ENCODE results near the gene BDH2.

Gene BDH2

DNA sequence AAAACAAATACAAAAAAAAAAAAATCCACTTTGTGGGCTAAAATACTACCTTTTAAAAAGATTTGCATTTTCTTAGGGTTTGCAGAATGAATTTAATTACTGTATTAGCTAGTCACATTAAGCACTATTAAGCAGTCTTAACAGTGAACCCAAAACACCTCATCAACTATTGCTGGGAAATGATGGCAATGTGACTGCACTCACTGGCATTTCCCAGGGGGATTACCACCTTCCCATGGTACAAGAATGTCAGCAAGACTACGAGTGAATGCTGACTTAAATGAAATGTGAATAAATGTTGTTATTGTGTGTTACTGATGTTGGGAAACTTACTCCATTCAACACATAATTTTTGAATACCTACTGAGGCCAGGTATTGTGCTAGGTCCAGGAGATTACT is 13.1 kb downstream of the BDH2 start:
- TF ChIP-seq CREB5 (CRISPR knock-in tag; IDR thresholded peaks at IDR 0.05; ENCODE audit: low read depth) (no peak), OSR1 (CRISPR knock-in tag; IDR thresholded peaks at IDR 0.05) (no peak), SNAI2 (CRISPR knock-in tag; IDR thresholded peaks at IDR 0.05) (no peak), TCF4 (CRISPR knock-in tag; IDR thresholded peaks at IDR 0.05; ENCODE audit: borderline replicate concordance) (no peak), ZNF70 (CRISPR knock-in tag; IDR thresholded peaks at IDR 0.05) (no peak), CSDC2 (CRISPR knock-in tag; IDR thresholded peaks at IDR 0.05) (no peak), RARB (CRISPR knock-in tag; IDR thresholded peaks at IDR 0.05) (no peak), ISL1 (CRISPR knock-in tag; IDR thresholded peaks at IDR 0.05) (no peak)
- TF ChIP-seq, protein P1, sequence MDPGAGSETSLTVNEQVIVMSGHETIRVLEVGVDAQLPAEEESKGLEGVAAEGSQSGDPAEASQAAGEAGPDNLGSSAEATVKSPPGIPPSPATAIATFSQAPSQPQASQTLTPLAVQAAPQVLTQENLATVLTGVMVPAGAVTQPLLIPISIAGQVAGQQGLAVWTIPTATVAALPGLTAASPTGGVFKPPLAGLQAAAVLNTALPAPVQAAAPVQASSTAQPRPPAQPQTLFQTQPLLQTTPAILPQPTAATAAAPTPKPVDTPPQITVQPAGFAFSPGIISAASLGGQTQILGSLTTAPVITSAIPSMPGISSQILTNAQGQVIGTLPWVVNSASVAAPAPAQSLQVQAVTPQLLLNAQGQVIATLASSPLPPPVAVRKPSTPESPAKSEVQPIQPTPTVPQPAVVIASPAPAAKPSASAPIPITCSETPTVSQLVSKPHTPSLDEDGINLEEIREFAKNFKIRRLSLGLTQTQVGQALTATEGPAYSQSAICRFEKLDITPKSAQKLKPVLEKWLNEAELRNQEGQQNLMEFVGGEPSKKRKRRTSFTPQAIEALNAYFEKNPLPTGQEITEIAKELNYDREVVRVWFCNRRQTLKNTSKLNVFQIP (CRISPR knock-in tag; IDR thresholded peaks at IDR 0.05; ENCODE audit: borderline replicate concordance, low read depth) = no peak
- ATAC-seq = no peak

DNA sequence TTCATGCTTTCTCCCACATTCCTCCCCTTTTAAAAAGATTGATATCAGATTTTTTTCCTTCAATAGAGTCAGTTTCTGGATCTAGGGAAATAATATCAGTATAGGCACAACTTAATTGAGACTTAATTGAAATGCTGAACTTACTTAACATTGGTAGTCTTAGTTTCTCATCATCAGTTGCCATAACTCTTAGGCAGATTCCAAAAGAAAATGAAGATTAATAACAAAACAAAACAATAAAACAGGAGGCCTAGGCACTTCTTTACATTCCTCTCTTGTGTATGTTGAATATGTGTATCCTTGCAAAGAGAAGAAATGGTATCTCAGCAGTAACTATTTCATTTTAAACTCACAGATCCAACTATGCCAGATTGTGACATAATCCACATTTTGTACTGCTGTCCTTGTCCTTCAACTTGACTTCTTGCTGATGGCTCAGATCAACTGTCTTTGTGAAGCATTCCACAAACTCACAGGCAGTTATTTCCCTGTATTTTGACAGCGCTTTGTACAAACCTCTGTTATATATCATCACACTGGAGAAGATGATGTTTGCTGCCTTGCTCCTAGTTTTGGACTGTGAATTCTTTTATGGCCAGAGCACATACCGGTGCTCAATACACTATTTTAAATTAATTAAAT is 14.0 kb downstream of the BDH2 start:
- no peak for ATAC-seq
- TF ChIP-seq TCF4 (CRISPR knock-in tag; IDR thresholded peaks at IDR 0.05; ENCODE audit: borderline replicate concordance) = no peak
- no peak for TF ChIP-seq CSDC2 (CRISPR knock-in tag; IDR thresholded peaks at IDR 0.05)
- no peak for TF ChIP-seq TOX (CRISPR knock-in tag; IDR thresholded peaks at IDR 0.05; ENCODE audit: borderline replicate concordance)

DNA sequence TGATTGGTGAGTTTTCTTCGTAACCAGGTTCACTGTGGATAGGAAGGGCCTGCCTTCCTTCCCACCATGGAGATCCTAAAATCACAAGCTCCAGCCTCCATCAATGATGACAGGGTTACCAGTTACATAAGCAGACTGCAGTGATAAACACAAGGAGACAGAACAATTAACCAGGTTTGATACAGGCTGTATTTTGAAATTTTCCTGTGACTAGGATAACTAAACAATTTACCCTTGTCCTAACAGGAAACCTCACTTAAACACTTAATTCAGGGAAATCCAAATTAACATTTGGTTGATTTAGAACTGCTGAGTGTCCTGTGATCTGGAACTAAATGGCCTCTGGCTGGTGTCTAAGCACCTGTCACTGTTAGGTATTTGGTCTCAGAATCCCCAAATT is 20.0 kb downstream of the BDH2 start:
- no peak for ATAC-seq
- TF ChIP-seq ZC3H10 (CRISPR knock-in tag; IDR thresholded peaks at IDR 0.05) (no peak), ZNF70 (CRISPR knock-in tag; IDR thresholded peaks at IDR 0.05) (no peak), ZNF8 (CRISPR knock-in tag; IDR thresholded peaks at IDR 0.05) (no peak), ISL1 (CRISPR knock-in tag; IDR thresholded peaks at IDR 0.05) (no peak), TOX (CRISPR knock-in tag; IDR thresholded peaks at IDR 0.05; ENCODE audit: borderline replicate concordance) (no peak), TCF4 (CRISPR knock-in tag; IDR thresholded peaks at IDR 0.05; ENCODE audit: borderline replicate concordance) (no peak), ESRRG (CRISPR knock-in tag; IDR thresholded peaks at IDR 0.05) (no peak), ZFP30 (CRISPR knock-in tag; IDR thresholded peaks at IDR 0.05) (no peak), OSR1 (CRISPR knock-in tag; IDR thresholded peaks at IDR 0.05) (no peak), BACH2 (CRISPR knock-in tag; IDR thresholded peaks at IDR 0.05; ENCODE audit: borderline replicate concordance) (no peak)
- TF ChIP-seq, protein P2, sequence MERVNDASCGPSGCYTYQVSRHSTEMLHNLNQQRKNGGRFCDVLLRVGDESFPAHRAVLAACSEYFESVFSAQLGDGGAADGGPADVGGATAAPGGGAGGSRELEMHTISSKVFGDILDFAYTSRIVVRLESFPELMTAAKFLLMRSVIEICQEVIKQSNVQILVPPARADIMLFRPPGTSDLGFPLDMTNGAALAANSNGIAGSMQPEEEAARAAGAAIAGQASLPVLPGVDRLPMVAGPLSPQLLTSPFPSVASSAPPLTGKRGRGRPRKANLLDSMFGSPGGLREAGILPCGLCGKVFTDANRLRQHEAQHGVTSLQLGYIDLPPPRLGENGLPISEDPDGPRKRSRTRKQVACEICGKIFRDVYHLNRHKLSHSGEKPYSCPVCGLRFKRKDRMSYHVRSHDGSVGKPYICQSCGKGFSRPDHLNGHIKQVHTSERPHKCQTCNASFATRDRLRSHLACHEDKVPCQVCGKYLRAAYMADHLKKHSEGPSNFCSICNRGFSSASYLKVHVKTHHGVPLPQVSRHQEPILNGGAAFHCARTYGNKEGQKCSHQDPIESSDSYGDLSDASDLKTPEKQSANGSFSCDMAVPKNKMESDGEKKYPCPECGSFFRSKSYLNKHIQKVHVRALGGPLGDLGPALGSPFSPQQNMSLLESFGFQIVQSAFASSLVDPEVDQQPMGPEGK (CRISPR knock-in tag; IDR thresholded peaks at IDR 0.05; ENCODE audit: borderline replicate concordance) = no peak

- TF ChIP-seq TSHZ2 (CRISPR knock-in tag; IDR thresholded peaks at IDR 0.05) = no peak
- no peak for TF ChIP-seq ZNF70 (CRISPR knock-in tag; IDR thresholded peaks at IDR 0.05)
- no peak for TF ChIP-seq ZC3H10 (CRISPR knock-in tag; IDR thresholded peaks at IDR 0.05)
- no peak for TF ChIP-seq SNAI2 (CRISPR knock-in tag; IDR thresholded peaks at IDR 0.05)
- no peak for TF ChIP-seq ESRRG (CRISPR knock-in tag; IDR thresholded peaks at IDR 0.05)
- TF ChIP-seq, protein P3, sequence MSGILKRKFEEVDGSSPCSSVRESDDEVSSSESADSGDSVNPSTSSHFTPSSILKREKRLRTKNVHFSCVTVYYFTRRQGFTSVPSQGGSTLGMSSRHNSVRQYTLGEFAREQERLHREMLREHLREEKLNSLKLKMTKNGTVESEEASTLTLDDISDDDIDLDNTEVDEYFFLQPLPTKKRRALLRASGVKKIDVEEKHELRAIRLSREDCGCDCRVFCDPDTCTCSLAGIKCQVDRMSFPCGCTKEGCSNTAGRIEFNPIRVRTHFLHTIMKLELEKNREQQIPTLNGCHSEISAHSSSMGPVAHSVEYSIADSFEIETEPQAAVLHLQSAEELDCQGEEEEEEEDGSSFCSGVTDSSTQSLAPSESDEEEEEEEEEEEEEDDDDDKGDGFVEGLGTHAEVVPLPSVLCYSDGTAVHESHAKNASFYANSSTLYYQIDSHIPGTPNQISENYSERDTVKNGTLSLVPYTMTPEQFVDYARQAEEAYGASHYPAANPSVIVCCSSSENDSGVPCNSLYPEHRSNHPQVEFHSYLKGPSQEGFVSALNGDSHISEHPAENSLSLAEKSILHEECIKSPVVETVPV (CRISPR knock-in tag; IDR thresholded peaks at IDR 0.05) = no peak
- no peak for TF ChIP-seq PPARA (CRISPR knock-in tag; IDR thresholded peaks at IDR 0.05; ENCODE audit: borderline replicate concordance)
- no peak for TF ChIP-seq RARB (CRISPR knock-in tag; IDR thresholded peaks at IDR 0.05)
- no peak for TF ChIP-seq ZNF8 (CRISPR knock-in tag; IDR thresholded peaks at IDR 0.05)
- no peak for TF ChIP-seq OSR1 (CRISPR knock-in tag; IDR thresholded peaks at IDR 0.05)
- peak; percentile 90 for ATAC-seq
Observed at GRCh38 chr4:103076747-103077347, 22.8 kb downstream of the BDH2 start, which contains the start of gene SLC9B2. SLC9B2 (minus strand) TSS chr4:103076761; CDS start chr4:103067550, 9,211 bp downstream.

Data from SK-N-SH treated with all-trans-retinoic acid at 6 μM for 48 hours (cell line).